UCSD-AML1 (cell line): ENCODE results near the gene TMEM178A.
"Not testable (repeated sequence)": the region's sequence is repeated elsewhere in the genome, so short reads cannot be mapped to it uniquely, and the experiment has no call there.

Experiments used
- DNase-seq: peaks from one replicate; lab custom pipeline; 2025; ENCODE audit not compliant: unreplicated experiment; lab: John Stamatoyannopoulos, UW

TMEM178A gene

DNA sequence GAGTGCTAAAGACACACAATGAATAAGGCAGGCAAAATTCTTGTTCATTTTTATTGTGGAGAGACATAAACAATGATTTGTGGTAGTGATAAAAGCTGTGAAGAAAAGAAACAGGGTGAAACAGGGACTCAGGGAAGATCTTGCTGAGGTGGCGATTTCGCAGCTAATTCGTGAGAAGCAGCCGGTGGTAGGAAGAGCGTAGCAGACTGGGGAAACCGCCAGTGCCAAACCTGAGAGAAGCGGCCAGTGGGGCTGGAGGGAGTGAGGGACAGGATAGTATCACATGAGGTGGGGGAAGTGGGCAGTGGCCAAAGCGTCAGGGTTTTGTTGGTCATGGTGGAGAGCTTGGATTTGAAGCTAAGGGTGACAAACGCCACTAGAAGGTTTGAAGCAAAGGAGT lies 42.3 kb downstream of the TMEM178A start:
- no peak for DNase-seq

DNA sequence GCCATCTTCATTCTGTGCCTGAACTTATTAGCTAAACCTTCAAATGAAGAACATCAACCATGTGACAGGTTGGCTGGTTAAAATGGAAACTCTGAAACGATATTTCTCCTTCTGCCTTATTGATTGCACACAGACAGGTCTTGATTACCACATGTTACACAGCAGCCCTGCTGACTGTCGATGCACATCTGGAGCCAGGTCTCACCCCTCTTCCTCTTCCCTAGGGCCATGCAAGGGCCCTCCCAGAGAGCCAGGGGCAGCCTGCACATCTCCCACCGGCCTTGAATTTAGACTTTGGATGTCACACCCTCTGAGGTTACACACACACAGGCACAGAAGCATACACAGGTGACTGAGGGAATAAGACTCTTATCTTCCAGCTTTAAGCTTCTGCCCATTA lies 45.1 kb downstream of the TMEM178A start:
- no peak for DNase-seq

DNA sequence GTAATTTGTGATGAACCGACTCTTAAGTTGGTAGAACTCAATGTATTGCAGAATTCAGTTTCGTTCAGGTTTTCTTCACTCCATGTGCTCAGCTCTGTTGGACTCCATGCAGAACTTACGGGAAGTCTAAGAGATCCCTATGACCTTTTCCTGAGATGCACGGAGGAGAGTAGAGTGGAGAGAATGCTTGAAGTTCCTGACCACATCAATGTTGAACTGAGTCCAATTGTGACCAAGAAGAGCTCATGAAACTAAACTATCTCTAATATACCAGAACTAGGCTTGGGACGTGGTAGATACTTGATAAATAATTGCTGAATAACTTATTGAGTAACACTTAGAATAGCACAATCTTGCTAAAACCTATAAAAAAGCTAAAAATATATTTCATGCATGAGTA lies 47.2 kb downstream of the TMEM178A start:
- DNase-seq = no peak

DNA sequence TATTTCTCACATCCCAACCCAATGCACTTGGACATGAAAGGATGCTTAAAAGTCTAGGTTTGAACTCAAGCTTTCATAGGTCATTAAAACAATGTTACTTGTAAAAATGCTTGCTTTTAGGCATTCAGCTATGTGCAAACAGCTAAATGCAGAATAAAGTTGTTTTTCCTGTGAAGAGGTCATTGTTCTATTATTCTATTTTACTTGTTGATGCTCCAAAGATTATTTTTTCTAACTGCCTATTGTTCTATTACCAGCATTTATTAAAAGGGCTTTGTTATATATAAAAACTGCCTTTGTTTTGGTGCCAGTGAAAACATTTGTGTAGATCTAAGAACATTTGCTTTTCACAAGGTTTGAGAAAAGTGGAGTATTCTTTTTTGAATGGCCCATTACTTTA lies 49.4 kb downstream of the TMEM178A start:
- DNase-seq = no peak

DNA sequence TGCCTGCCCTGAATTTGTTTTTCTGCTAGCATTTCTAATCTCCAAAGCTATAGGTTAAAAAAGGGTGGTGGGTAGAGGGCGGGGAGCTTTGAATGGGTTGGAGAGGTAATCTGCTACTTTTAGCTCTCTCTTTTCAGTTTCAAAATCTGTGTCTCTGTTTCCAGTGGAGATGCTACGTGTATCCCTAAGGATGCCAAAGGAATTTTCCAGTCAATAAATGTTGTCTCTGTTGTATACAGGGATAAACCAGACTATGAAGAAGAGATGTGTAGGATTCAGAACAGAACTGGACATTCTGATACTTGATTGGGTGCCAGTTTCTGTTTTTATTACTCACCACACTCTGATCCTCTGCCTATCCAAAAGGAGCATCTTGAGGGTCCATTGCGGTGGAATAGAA lies 50.1 kb downstream of the TMEM178A start:
- DNase-seq = no peak

DNA sequence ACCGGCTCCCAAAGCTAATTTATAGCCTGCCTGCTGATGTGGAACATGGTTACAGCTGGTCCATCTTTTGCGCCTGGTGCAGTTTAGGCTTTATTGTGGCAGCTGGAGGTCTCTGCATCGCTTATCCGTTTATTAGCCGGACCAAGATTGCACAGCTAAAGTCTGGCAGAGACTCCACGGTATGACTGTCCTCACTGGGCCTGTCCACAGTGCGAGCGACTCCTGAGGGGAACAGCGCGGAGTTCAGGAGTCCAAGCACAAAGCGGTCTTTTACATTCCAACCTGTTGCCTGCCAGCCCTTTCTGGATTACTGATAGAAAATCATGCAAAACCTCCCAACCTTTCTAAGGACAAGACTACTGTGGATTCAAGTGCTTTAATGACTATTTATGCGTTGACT lies 51.4 kb downstream of the TMEM178A start:
- no peak for DNase-seq

DNA sequence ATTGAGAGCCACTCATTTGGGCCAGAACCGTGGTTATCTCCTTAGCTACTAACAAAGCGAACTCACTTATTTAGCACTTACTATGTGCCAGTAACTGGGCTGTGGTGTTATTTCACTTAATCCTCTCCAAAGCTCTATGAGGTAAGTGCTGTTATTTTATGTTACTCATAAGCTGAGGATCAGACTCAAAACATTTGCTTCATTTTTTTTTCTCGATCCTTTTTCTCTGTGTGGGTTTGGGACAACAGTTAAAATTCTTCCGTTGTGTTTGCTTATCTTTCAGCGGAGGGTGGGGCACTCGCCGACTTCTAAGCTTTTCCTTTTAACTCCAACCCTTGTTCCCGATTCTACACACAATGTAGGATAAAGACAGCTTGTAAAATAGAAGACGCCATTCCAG lies 52.8 kb downstream of the TMEM178A start:
- DNase-seq = no peak

DNA sequence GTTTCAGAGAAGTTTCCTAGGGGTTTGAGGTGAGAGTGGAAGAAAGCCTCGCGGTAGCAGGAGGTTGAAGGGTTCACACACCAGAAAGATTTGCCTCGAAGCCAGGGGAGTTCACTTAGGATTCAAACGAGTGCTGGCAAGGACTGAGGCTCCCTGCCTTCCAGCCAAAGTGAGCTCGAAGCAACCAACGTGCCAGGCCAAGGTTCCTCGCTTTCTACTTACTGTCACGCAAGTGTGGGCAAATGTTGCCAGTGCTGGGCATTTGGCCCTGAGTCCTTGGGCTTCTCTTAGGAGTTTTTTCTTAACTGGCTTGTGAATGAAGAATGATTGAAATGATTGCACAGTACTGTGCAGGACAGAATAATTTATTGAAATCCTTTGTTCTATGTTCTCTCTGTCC lies 53.6 kb downstream of the TMEM178A start:
- DNase-seq = no peak

DNA sequence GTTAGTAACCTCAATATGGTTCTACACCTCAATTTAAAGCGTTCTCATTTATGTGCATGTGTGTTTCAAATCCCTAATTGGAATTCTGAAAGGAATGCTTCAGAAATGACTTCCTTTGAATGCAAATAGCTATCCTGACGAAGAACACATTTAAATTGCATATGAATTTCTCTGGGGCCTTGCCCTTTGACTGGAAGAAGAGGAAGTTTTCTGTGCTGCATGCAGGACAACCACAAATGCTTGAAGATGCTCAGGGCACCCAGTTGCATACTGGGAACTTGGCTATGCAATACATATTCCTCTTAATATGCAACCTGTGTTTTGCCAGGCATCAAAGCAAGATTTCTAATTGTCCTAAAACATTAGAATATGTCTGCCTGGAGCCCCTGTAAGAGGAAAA lies 55.3 kb downstream of the TMEM178A start:
- no peak for DNase-seq

DNA sequence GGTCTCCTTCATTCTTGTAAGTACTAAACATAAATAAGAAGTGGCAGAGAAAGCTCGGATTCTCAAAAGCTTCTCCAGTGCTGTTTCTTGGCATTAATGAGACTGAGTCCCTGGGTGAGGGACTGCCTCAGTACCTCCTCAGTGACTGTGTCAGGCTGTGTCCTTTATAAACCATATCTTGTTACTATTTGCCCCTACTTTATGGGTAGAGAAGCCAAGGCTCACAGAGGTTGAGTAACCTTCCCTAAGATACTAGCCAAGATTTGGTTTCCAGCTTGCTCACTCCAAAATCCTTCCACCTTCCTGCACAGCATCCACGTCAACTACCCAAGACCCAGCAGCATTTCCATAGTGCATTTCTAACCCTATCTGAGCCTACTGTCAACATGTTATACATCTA lies 57.8 kb downstream of the TMEM178A start:
- DNase-seq = no peak

DNA sequence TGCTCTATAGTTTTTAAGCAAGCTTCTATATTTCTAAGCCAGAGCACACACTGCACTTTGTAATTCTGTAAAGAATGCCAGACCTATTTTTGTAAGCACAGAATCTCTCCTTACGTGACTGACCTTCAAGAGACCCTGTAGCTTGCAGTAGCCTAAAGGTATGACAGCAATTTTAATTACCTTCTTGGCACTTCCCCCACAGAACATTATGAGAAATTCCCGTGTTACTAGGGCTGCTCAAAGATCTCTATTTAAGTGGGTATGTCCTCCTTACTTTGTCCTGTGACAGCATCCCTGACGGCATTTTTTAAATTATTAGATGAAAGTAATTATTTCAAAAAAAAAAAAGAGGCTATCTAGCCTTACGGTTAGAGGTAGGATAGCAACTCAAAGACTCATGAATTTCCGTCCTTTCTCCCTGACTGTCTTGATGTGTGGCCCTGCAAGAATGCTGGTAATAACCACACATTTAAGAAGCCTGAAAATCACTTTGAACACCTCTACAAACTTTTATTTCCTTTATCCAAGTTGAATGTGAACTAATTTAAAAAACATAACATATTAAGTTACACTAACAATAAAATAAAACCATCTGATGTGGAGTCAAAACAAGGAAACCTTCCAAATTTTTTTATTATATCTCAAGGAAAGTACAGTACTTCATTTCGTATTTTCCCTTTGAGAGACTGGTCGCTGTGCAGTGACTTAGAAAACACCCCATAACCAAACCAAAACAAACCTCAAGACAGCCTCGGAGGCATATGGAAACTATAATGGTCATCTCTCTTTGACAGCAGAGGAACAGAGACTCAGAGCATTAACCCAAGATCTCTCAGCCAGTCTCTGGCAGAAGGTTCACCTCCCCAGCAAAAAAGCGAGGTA lies 58.5 kb downstream of the TMEM178A start:
- DNase-seq = no peak

DNA sequence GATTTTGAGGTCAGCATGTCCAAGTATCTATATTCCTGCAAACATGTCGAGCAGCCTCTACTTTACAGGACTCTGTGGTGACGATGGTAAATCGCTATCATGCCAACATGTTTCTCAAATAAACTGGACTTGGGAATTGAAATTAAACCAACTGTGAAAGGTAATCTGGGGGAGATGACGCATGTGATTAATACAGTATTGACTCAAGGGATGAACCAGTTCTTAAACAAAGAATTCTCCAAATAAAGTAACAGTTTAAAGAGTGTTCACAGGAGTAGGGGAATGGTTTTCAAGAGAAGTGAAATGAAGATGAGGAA lies 59.1 kb downstream of the TMEM178A start:
- DNase-seq = no peak

DNA sequence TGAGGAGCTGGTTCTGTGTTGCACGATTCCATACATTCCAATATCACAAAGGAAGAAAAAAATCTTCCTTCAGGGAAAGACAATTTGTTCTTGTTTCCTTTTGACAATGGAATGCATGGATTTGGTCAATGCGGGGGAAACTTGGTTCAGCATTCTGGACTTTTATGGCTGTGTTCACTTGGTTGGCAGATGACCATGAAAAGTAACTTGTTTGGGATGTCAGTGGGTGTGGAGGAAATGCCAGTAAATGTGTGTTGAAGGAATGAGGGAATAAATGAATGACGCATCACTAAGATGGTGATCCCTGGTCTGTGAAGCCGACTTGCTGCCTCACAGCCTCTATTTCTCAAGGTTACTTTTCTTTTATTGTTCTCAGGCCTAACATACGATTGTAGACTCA lies 59.7 kb downstream of the TMEM178A start:
- DNase-seq = no peak

DNA sequence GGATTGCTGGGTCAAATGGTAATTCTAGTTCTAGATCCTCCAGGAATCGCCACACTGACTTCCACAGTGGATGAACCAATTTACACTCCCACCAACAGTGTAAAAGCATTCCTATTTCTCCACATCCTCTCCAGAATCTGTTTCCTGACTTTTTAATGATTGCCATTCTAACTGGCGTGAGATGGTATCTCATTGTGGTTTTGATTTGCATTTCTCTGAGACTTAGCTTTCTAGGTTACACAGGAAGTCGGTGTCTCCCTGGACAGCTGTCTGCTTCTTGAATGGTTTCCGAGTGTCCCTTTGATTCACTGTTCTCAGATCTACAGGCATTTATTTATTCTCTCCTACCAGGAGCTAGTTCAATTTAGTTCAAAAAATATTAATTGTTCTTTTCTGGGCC lies 62.4 kb downstream of the TMEM178A start:
- not testable (repeated sequence) for DNase-seq

DNA sequence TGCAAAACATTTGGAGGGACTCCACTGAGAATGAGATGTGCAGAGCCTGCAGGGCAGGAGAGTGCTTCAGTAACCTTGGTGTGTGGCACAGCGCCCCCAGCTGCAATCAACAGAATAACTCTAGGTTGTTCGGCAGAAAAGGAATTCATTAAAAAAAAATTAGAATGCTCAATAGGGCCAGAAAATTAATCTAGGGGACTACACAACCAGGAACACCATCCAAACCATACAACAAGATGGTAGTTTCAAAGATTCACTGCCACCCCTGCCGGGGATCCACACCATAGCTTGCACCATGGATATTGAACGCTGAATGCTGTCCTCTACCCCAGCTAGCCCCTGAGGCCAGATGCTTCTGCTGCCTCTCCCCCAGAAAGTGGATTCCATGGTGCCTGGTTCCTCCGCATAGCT lies 63.2 kb downstream of the TMEM178A start:
- peak; percentile 24 for DNase-seq

DNA sequence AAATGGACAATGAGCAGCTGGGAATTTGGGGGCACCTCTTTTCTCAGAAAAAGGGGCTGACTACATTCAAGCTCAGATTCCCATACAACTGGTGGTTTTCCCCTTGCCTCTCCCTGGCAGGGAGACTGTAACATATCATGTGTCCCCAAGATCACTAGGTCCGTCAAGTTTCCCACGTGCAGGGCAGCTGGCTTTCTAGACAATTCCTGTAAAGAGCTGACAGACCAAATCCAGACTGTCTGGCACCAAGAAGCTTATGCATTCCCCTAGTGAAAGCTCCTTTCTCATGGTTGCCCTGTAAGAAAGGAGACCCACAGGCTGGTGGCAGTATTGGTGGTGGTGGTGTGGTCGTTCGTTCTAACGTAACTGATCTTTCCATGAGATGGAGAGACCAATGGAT lies 64.6 kb downstream of the TMEM178A start:
- no peak for DNase-seq

DNA sequence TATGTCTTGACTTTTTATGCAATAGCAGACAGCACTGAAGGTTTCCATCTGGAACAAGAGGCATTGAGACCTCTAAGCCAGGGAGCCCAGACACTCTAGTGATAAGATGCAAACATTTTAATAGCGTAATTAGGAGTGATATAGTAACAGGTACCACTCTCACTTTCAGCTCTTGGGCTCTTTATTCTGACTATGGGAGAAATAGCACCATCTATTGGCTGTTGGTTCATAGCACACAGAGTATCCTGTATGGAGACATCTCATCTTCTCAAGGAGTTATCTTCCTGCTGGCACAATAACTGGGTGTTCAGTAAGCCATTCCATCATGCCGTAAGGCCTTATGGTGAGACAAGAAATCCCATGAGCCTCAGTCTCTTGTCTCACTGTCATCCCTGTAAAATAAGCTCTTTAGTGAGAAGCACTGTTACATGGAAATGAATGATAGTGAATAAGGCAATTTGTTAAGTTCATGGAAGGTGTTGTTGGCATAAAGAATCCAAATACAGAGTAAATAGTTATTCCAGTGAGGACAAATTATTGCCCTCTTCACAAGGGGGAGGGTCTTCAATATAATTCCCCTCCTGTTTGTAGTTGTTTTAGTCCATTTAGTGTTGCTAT lies 65.1 kb downstream of the TMEM178A start:
- no peak for DNase-seq

DNA sequence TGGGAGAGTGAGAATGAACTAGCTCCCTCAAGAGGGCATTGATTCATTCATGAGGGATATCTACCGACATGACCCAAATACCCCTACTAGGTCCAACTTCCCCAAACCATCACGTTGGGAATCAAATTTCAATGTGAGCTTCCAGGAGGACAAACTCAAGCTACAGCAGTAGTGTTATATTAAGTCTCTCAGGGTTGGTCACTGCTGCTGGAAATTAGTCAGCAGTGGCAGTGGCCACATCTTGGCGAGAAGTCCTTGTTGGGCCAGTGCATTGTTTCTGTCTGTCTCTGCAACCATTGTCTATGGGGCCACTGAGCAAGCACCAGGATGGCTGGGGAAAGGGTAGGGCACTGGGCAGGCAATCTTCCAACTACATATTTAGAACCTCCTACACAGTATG lies 65.8 kb downstream of the TMEM178A start:
- DNase-seq = no peak

DNA sequence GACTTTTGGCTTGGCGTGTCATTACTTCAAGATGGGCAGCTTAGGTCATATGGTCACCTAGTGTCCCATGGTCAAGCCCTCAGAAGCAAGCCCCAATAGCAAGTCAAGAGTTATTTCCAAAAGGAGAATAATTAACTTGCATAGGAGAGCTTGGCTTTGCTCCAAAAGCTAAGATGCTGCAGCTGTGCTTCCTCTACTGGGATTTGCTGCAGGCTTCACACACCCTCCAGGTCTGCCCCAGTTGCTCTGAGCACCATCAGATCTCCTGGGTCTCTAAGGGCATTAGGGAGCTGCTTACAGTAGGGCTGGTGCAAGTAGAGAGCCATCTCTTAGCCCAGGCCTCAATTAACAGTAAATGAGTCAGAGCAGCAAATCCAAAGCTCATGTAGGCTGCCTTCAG lies 66.8 kb downstream of the TMEM178A start:
- no peak for DNase-seq

DNA sequence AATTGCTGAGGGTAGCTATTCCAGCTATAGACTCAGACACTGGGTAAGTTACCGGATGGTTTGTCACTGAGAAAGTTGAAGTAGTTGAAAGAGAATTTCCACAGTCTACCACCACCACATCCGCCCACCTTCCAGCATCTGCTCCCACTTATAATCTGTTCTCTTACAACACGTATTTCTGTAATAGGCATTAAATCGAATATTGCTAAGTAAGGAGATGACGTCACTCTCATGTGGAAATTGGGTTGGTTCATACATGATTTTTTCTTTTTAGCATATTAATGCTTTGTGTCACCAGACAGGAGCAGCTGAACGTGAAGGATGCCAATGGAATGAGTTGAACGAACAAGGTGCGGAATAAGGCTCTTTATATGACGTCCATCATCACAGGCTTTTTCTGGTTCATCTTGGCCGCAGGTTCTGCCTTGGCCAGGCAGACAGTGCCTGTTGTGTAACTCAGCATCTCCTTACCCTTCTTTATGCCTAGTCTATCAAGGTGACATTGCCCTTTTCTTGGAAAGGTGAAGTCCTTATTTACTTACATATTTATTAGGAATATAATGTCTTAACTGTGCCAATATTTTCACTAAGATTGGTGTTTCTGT lies 67.5 kb downstream of the TMEM178A start:
- no peak for DNase-seq

DNA sequence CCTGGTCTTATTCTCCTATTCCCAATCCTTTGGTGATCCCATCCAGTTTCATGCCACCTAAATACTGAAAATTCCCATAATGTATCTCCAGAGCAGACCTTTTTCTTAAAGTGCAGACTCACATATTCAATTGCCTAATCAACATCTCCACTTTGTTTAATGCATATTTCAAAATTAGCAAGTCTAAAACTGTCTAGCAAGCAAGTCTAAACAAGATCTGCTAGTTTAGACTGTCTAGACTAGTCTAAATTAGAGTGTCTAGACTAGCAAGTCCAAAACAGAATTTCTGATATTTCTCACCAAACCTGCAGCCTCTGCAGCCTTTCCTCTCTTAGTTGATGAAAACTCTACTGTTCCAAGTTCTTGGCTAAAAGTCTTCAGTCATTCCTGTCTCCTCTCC lies 68.7 kb downstream of the TMEM178A start:
- DNase-seq = no peak

DNA sequence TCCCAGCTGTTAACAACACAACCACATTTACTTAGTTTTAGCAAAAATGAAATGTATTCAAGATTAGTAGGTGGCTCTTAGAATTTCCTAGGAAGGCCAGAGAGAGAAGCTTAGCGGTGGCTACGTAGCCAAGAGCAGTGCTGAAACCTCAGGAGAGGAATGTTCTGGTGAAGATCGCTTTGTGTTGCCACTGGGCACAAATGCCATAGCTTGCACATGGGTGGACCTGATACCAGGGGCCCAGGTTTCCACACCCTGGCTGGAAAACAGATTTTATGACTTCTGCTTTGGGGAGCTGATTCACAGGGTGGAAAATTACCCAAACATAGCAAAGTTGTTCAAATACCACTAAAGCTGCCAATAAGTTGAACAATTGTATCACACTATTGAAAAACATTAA lies 69.9 kb downstream of the TMEM178A start:
- DNase-seq = no peak

DNA sequence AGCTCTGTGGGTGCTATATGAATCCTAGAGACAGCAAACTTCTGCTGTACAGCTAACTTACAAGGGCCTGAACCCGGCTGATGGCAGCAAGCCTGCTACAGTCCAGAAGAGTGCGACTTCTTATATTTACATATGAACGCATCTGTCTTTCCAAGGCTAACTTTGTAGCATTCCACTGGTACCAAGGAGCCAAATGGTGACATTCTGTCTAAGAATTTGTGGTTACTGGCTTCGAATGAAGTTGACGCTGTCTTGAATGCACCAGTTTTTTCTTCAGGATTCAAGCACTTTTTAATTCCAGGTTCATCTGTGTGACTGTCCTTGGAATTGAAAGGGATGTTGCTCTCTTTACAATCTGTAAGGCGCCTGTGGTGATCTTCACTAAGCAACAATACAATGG lies 70.9 kb downstream of the TMEM178A start:
- DNase-seq = no peak
